GM19240 (cell line): Measurements from ENCODE around the gene ZDHHC11B.
A peak's percentile ranks its signal among the peaks of the same experiment; 100 is the strongest.

Source experiments
- DNase-seq: peaks from one replicate; pipeline ENCODE4 v3.0.0; 2011; ENCODE audit warnings: low spot score; ENCODE audit not compliant: insufficient read length

ZDHHC11B gene

DNA sequence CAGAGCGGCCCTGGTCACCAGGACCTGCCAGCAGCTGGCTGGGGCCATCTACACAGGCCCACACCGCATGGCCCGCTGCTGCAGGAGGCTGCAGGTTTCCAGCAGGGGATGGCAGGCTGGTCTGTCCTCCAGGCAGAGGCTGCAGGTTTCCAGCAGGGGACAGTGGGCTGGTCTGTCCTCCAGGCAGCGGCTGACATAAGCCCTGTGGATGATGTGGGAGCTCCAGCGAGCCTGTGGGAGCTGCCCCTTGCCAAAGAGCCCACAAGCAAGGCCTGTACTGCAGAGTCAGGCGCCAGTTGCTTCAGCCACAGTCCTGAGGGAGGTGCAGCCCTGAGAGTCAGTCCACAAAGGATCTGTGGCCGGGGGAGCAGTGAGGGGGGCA, 109.9 kb downstream of the ZDHHC11B start:
- DNase-seq = no peak

DNA sequence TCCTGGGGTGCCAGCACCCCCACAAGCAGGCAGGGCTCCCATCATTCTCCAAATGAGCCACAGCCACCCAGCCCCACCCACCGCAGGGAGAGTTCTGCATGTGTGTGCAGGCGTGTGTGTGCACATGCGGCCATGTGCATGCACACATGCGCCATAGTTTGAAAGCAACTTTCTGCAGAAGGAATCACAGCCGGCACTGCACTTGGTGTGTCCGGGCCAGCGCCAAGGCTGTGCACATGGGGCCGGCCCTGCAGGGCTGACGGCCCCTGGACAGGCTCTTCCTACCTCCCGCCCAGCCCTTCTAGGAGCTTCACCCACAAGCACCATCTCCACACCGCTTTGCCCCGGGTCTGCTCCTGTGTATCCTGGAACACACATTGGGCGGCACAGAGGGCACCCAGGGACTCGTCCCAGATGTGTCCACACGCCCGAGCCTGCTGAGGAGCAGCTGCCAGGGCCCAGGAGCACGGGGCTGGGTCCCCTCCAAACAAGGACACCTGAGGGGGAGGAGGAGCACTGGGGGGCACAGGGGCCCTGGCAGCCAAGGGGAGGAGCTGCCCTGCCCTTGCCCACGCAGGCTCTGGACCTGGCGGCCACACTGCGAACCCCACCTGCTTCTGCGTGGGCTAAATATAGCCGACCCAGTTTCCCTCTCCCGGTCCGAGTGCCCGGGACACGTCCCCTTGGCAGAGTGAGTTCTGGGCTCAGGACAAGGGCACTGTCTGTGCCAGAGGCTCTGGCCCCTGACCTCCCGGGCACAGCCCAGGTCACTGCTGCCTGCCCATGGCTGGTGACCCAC, 110.5 kb downstream of the ZDHHC11B start:
- no peak for DNase-seq

DNA sequence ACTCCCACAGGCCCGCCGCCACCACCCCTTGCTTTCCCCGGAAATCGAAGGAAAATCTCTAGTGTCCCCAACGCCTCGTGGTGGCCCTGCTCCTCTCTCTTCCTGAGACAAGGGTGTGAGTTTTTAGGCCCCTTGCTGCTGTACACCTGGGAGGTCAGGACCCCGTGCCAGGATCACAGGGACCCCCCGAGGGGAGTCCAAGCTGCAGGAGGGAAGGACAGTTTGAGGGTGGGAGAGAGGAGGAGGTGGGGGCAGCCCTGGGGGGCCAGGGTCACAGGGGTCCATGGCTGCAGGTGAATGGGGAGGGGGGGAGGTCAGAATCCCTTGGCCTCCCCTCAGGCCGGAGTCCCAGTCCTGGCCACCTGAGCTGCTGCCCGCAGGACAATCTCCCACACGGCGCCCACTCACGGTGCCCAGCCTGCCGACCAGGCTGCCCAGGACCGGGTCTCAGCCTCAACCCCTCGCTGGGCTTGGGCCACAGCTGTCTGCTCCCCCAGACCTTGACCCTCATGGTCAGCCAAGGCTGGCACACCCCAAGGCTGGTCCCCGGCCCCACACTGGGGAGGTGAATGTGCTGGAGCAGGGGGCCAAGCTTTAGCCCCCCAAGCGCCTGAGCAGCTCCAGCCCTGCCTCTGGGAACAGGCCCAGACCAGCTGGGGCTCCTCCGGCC, 111.2 kb downstream of the ZDHHC11B start:
- no peak for DNase-seq

DNA sequence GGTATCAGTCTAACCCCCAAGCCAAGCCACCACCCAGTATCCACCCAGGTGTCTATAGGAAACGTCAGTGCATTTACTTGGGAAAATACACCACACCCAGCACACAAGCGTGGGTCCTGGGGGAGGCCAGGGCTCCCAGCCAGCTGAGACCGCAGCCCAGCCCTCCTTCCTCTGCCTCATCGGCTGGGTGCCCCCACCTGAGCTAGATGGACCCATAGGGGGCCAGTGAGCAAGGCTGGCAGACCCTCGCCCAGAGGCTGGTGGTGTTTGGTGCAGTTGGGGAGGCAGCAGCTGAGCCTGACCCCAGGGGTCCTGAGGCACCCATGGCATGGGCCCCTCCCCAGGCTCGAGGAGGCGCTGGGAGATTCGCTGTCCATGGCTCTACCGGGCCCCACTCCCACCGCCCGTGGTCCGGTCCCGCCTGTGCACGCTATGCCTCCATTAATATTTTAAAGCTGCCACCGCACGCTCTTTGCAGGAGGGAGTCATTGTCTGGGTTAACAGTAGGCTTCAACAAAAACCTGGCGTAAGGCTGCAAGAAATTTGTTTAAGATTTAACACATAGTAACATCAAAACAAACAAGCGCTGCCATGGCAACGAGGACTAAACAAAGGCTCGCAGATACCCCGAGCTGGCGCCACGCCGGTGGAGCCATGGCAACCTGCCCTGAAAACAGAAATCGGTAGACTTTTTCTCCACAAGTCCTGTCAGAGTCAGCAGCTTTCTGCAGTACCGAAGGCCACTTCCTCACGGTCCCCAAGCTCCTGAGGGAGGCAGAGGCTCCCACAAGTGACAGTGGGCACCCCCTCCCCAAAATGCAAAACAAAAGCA, 112.0 kb downstream of the ZDHHC11B start:
- no peak for DNase-seq

DNA sequence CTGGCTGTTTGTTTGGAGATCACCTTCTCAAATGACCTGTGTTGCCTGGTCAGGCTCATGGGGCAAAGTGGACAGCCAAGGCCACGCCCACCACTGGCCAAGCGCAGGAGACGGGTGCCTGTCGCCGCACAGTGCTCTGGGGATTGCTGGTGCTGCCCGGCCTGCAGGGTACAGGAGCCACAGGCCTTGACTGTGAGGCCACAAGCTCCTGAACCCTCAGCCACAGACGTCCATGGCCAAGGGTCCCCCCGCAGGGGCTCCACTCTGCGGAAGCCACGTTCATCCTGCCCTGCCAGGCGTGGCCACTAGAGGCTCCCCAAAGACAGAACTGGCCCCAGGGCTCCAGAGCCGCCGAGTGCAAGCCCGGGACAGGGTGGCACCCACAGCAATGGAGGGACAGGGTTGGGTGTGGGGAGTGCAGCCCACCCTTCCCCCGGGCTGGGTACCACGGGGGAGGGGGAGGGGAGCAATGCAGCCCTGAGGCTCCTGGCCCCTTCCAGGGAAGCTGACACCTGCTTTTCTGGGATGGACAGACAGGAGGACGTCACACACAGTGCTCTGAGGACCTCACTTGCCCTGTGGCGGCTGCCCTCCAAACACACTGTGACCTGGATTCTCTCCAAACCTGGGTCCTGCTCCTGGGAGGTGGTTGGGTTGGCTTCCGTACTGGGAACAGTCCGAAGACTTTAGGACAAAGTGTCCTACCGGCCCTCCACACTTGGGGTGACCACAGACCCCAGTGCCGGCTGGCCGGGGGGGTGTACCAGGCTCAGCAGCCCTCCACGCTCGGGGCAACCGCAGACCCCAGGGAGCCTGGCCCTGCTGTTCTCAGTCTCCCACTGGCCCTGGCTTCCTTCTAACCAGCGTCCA, 112.8 kb downstream of the ZDHHC11B start:
- peak; percentile 70 for DNase-seq

DNA sequence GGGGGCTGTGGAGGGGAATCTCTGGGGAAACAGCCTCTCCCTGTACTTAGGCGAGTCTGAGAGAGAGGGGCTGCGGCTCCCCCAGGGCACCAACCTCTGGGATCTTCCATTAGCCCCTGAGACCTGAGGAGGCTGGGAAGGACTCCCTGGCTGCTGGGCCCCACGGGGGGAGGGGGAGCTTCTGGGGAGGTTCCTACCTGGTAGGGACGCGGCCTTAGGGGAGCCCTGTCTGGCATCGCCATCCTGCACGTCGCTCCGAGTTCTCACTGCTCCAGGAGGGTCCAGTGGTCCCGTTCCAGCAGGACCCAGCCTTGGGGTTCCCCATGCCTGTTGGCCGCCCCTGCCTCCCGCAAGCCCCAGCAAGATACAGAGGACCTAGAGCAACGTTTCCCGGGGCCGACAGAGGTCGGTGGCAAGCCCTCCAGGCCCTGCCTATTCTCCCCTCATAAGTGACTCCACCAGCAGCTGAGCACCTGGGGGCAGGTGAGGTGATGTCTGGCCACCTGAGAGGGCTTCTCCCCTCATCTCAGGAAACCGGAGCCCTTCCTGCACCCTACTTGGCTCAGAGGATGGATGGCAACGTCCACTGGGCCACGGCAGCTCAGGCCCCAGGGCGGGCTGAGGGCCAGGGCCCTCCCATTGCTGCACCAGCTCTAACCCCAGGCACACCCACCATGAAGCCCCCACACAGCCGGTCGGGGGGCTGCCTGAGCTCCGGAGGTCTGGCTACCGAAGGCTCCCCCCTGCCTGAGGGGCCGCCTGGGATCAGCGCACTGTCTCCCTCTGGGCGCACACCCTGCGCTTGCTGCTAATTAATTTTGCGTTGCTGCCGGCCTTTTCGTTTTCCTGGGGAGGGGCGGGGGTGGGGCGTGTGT, 113.9 kb downstream of the ZDHHC11B start:
- DNase-seq = no peak

DNA sequence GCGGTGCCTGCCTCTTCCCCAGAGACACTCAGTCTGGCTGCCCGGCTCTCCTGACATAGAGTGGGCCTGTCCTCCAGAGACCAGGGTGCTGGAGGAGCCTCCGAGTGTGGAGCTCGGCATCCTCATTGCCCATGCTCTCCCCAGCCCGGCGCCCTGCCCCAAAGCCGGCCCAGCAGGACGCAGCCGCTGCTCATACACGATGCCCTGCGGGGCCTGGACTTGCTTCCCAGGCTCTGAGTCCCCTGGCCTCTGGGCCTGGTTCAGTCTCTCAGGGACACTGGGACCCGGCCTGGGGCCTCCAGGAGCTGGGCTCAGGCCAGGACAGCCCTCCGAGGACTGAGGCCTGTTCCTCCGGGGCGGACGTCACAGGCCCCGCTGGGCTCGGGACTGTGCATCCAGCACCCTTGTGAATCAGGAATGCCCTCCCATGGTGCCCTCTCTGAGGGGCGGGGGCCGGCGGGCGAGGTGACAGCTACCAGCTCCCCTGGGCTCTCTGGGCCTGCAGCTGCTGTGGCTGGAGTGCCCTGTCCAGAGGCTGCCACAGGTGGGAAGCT, 114.6 kb downstream of the ZDHHC11B start:
- no peak for DNase-seq

DNA sequence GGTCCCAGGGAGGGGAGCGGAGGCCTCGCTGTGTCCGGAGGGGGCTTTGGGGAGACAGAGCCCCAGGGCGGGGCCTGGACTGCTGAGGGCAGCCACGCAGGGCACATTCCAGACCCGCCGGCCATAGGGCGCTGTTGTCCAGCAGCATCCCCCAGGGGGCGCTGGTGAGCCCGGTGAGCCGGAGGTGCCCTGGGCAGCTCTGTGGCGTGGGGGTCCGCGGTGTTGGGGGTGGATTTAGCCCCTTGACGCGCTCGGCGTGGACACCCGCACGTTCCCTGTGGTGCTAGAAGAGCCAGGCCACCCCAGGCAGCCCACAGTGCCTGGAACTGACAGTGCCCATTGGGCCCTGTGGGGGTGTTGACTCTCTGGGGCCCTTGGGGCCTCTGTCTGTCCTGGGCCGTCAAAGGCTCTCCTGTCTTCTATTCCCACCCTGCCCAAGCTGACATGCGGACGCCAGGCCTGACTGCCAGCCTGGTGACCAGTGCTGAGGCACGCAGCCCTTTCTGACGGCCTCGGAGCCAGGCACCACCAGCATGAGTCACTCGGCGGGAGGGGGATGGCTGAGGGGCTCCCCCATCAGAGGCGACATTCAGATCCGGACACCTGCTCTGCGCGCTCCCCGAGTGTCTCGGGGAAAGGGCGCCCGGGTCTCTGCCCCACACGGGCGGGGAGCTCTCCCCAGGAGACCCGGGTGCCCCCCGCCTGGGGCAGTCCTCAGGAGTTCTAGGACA, 115.3 kb downstream of the ZDHHC11B start:
- no peak for DNase-seq

DNA sequence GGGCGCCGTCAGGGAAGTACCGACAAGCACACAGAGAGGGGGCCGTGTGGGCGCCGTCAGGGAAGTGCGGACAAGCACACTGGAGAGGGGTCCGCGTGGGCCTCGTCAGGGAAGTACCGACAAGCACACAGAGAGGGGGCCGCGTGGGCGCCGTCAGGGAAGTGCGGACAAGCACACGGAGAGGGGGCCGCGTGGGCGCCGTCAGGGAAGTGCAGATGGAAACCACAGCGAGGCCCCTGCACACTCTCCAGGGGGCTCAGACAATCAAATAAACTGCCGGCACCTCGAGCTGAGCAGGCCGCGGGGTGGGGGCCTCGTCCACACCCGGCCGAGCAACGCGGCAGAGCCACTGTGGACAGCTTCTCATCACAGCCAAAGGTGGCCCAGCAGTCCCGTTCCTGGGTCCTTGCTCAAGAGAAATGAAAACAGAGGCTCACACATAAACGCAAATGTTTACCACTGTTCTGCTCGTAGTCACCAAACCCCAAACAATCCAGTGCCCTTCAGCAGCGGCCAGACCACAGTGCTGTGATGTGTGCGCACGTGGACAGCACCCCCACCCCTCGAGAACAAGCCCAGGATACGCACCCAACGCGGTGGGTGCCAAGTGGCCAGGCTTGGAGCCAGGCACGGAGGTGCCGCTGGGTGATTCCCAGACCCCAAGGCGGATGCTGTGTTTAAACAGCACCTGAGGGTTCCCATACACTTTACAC, 116.1 kb downstream of the ZDHHC11B start:
- no peak for DNase-seq

DNA sequence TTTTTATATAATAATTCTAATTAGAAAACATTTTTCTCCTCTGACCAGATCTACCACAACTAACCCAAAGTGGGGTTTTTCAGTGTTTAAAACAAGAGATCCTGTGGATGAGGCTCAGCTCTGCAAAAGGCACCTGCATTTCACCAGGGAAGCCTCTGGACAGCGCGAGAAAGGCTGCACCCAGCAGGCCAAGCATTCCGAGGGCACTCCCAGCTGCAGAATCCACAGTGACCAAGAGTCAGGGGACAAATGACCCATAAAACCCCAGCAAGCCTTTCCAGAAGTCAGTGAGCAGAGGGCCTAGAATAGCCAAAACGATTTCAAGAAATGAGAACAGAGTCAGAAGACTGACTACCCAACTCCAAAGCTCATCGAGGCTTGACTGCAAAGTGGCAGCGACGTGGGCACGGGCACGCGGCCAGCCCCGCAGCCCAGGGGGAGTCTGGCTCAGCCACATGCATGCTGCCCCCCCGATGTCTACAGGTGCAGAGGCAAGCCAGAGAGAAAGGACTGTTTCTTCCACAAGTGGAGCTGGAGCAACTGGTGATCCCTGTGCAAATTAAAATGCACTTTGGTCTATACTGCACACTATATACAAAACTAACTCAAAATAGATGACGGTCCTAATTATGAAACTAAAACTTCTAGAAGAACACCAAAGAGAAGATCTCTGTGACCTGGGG, 117.6 kb downstream of the ZDHHC11B start:
- no peak for DNase-seq

DNA sequence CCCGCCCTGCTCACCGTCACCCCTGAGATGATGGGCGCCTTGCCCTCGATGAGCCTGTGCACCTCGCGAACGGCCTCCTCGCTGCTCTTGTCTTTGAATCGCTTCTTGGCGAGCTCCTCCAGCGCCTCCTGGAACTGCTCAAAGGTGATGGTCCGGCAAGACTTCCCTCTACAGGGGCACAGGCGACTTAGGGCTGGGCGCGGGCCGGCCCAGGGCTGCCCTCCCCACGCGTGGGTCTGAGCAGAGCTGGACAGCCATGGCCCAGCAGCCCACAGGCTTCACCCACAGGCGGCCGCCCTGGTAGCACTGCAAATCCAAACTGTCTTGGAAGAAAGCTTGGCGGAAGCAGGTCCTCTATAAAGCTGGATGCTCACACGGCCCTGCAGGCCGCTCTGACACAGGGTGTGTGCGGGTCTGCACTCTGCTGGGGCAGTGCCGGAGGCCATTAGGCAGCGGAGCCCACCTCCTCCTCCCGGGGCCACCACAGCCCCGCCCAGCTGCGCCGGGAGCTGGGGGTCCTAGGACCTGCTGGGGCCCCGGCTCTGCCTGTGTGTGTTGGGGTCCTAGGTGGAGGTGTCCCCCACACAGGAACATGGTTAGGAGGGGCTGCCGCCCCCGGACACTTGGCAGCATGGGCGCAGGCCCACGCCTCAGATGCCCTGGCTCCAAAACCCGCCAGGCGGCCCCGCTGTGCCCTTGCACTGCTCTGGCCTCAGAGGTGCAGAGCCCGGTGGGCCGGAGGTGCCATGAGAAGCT, 118.4 kb downstream of the ZDHHC11B start:
- no peak for DNase-seq

DNA sequence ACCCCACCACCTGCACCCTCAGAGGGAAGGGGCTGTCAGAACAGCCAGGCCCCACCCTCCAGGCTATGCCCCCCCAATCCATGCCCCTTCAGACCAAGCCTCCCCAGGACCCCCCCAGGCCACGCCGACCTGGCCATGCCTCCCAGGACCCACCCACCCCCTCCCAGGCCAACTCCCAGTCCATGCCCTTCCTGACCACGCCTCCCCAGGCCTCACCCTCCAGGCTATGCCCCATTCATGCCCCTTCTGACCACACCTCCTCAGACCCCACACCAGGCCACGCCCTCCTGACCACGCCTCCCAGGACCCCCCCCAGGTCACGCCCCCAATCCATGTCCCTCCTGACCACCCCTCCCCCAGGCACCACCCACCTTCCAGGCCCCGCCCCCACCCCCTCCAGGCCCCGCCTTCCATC, 119.0 kb downstream of the ZDHHC11B start:
- no peak for DNase-seq

DNA sequence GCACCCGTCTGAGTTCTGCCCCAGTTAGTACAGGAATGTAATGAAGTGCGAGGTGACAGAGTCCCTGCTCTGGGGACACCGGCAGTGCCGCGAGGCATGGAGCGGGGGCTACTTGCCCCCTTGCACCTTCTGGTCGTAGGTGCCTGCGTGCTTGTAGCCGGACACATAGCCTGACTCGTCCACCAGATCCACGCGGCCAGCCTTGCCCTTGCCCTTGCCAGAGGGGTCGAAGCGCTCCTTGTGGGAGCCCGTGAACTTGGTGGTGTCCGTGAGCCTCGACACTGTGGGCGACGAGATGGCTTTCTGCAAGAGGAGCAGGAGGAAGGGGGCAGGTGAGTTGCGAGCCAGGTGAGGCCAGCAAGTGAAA, 119.6 kb downstream of the ZDHHC11B start:
- DNase-seq = no peak

DNA sequence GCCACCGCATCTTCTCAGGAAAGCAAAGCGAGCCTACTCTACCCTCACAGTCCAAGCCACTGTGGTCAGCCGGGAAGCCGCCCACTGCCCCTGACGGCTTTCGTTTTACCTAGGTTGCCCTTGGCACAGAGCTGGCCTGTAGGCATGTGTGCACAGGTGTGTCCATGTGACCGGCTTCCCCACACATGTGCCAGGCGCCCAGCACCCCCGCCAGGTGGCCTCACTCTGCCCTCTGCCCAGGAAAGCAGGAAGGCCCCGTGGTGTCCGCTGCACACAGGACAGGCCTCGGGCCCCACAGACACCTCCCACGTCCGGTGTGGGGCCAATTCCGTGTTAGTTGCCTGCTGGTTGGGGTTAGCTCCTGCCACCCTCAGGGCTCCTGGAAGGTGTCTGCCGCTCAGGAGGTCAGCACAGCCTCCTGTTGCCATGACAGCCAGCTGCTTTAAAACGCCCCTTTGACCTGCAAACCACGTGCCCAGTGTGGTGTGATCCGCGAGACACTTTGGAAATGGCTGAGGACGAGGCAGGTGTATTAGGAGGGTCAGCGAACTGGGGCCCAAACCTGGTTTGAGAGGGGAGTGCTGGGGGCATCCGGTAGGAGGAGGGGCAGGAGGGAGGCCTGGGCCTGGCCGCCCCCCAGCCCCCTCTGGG, 120.1 kb downstream of the ZDHHC11B start:
- DNase-seq = no peak

DNA sequence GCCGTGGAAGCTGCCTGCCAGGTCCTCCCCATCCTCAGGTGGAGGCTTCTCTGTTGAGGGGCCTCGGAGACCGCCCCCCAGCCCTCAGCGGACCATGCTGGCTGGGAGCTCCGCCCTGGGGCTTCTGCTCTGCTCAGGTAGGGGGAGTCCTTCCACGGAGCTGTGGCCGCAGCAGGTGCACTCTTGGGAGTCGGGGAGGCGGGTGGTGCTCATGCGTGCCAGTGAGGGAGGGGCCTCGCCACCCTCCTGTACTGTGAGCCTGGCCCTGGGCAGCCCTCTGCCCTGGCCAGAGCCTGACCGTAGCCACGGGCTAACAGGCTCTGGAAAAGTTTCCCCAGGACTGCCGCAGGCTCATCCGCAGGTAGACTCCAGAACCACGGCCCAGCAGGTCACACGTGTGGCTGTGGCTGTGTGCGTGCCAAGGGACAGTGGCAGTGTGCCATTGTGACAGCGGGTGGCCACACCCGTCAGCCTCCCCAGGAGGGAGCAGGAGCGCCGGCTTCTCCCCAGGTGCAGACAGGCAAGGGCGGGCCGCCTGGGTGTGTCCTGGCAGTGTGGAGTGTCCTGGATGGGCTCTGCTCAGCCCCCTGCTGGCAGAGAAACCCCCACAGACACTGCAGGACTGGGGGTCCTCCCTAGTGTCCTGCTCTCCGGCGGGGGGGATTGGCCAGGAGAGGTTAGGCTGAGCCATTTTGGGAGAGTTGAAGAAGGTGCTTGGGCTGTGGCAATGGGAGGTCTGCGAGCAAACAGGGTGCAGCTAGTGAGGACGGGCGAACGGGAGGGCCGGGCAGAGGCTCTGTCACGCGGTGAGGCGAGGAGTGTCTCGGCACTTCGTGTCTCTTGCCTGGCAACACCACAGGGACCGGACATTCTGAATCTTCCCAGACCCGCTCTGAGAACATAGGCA, 120.8 kb downstream of the ZDHHC11B start:
- no peak for DNase-seq
